Fibroblast of lung (primary cell): Measurements from ENCODE around the gene MTREX.

ENCODE experiments used
- EZH2 ChIP-seq: IDR thresholded peaks from 2 replicates; pipeline ENCODE4 v1.5.1; 2012; ENCODE audit warnings: low read length, control low read depth, mild to moderate bottlenecking; ENCODE audit errors: missing control alignments
- TF ChIP-seq, protein P1 (sequence below), 2 donors: IDR thresholded peaks in 1 of 2; conservative IDR thresholded peaks in 1 of 2; 1 replicate in 1 of 2; 2 replicates in 1 of 2; pipeline ENCODE4 v1.5.1; 2011 to 2012; ENCODE audit warnings: low read length in 2 of 2, control low read depth in 1 of 2, inconsistent platforms in 1 of 2, low read depth in 1 of 2, mild to moderate bottlenecking in 1 of 2

DNA sequence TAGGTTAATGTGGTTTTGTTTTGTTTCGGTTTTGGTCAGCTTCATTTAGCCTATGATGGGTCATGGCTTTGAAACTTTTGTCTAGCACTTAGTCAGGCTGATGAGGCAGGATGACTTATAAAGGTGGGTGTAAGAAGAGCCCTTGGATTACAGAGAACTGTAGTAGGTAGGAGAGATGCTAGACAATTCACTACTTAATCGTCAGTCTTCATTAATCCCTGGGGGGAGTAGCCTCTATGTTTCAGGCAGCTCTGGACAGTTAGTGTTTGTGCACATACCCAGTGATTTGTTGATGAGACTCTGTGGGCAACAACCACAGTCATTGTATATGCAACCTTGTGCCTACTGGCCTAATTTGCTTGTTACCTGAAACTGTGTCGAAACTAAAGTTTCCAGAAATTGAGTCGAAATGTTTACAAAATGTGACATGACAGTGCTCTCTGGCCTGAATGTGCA is 113.3 kb downstream of the MTREX start:
- TF ChIP-seq, protein P1, sequence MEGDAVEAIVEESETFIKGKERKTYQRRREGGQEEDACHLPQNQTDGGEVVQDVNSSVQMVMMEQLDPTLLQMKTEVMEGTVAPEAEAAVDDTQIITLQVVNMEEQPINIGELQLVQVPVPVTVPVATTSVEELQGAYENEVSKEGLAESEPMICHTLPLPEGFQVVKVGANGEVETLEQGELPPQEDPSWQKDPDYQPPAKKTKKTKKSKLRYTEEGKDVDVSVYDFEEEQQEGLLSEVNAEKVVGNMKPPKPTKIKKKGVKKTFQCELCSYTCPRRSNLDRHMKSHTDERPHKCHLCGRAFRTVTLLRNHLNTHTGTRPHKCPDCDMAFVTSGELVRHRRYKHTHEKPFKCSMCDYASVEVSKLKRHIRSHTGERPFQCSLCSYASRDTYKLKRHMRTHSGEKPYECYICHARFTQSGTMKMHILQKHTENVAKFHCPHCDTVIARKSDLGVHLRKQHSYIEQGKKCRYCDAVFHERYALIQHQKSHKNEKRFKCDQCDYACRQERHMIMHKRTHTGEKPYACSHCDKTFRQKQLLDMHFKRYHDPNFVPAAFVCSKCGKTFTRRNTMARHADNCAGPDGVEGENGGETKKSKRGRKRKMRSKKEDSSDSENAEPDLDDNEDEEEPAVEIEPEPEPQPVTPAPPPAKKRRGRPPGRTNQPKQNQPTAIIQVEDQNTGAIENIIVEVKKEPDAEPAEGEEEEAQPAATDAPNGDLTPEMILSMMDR (conservative IDR thresholded peaks at IDR 0.05 in 1 of 2, IDR thresholded peaks at IDR 0.05 in 1 of 2; ENCODE audit: low read depth in 1 of 2, low read length in 2 of 2), result no peak
- TF ChIP-seq EZH2, result no peak
